ENCODE results near the gene UVSSA.
"Not testable (repeated sequence)": the region's sequence is repeated elsewhere in the genome, so short reads cannot be mapped to it uniquely, and the experiment has no call there.

Gene UVSSA

GRCh38 chr4:1418494-1419285 is 71.7 kb downstream of the UVSSA start:
- no peak for TF ChIP-seq CTCF (conservative IDR thresholded peaks at IDR 0.05; ENCODE audit: low read depth, low read length)
- no peak for DNase-seq (ENCODE audit: low read depth)
- H3K4me3 ChIP-seq (ENCODE audit: low read length): no peak overlapping the region

- no peak for DNase-seq (ENCODE audit: low read depth)
- TF ChIP-seq CTCF (conservative IDR thresholded peaks at IDR 0.05; ENCODE audit: low read depth, low read length): no peak
- no peak overlapping the region for H3K4me3 ChIP-seq (ENCODE audit: low read length)
Observed at GRCh38 chr4:1419708-1420107, 72.7 kb downstream of the UVSSA start.

GRCh38 chr4:1421657-1422056 is 74.6 kb downstream of the UVSSA start:
- no peak overlapping the region for H3K4me3 ChIP-seq (ENCODE audit: low read length)
- no peak for DNase-seq (ENCODE audit: low read depth)
- no peak for TF ChIP-seq CTCF (conservative IDR thresholded peaks at IDR 0.05; ENCODE audit: low read depth, low read length)

GRCh38 chr4:1427010-1427409 is 80.0 kb downstream of the UVSSA start:
- H3K4me3 ChIP-seq (ENCODE audit: low read length): no peak overlapping the region
- DNase-seq (ENCODE audit: low read depth): no peak
- TF ChIP-seq CTCF (conservative IDR thresholded peaks at IDR 0.05; ENCODE audit: low read depth, low read length): no peak

DNA sequence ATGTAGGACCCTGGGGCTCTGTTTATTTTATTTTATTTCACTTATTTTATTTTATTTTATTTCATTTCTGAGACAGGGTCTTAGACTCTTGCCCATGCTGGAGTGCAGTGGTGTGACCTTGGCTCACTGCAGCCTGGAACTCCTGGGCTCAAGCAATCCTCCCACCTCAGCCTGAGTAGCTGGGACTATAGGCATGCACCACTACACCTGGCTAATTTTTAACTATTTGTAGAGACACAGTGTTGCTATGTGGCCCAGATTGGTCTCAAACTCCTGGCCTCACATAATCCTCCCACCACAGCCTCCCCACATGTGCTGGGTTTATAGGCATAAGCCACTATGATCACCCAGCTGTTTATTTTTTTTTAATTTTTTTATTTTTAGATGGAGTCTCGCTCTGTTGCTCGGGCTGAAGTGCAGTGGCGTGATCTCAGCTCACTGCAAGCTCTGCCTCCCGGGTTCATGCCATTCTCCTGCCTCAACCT is 96.7 kb downstream of the UVSSA start:
- not testable (repeated sequence) for H3K4me3 ChIP-seq (ENCODE audit: low read length); DNase-seq (ENCODE audit: low read depth)

Measured in retinal pigment epithelial cell (primary cell).